B cell (primary cell): Measurements from ENCODE around the gene MED17.

ENCODE experiments used
- CTCF ChIP-seq: fragments of 200-600 bp; IDR thresholded peaks from one replicate; pipeline ENCODE4 v1.8.0; 2022; ENCODE audit warnings: antibody characterized with exemption, mild to moderate bottlenecking
- EZH2 ChIP-seq: IDR thresholded peaks from 2 replicates; pipeline ENCODE4 v1.6.1; 2012; ENCODE audit warnings: borderline replicate concordance, low read depth, mild to moderate bottlenecking, moderate library complexity, low read length; ENCODE audit not compliant: insufficient read depth, poor library complexity, severe bottlenecking

- TF ChIP-seq EZH2, result no peak
- TF ChIP-seq CTCF, result no peak
Observed at GRCh38 chr11:93751001-93751400, 33.1 kb upstream of the MED17 start.
